ENCODE measurements around the gene DENND11.

DENND11 gene

DNA sequence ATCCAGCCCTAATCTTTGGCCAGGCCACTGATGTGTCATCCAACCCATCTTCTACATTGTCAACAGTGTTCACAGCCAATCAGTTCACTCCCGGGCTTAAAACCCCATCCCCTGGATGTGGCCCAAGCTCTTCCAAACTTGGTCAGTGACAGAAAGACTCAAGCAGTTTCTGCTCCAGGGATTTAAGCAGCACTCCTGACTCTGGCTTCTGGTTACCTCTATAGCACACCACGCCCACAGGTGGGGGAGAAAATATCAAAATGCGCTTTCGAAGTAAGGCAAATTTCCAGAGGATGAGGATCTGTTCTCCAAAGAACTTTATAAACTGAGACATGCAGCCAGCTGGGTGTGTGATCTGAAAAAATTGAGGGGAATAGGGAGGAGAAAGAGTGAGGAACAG, 35.9 kb downstream of the DENND11 start:
- H3K9ac ChIP-seq (ENCODE audit: insufficient read length, low read depth) = no peak overlapping the region
- H3K9me3 ChIP-seq (ENCODE audit: insufficient read depth, low read length) = no peaks in the 10 kb centered on the region
- H3K4me3 ChIP-seq (ENCODE audit: insufficient read length, low read depth) = no peak overlapping the region
- H3K27me3 ChIP-seq (ENCODE audit: insufficient read depth, insufficient read length) = no peaks in the 10 kb centered on the region
- TF ChIP-seq ZNF274 (IDR thresholded peaks at IDR 0.05; ENCODE audit: low read depth, low read length) (no peak), YY1 (IDR thresholded peaks at IDR 0.05; ENCODE audit: insufficient read depth, insufficient read length) (no peak)
- DNase-seq (ENCODE audit: low read depth, low spot score) = no peak
- peaks cover 42% of the 10 kb centered on the region for H3K36me3 ChIP-seq (ENCODE audit: insufficient read depth, insufficient read length, low read length)
- no peaks in the 10 kb centered on the region for H3K4me1 ChIP-seq (ENCODE audit: insufficient read depth, insufficient read length)

DNA sequence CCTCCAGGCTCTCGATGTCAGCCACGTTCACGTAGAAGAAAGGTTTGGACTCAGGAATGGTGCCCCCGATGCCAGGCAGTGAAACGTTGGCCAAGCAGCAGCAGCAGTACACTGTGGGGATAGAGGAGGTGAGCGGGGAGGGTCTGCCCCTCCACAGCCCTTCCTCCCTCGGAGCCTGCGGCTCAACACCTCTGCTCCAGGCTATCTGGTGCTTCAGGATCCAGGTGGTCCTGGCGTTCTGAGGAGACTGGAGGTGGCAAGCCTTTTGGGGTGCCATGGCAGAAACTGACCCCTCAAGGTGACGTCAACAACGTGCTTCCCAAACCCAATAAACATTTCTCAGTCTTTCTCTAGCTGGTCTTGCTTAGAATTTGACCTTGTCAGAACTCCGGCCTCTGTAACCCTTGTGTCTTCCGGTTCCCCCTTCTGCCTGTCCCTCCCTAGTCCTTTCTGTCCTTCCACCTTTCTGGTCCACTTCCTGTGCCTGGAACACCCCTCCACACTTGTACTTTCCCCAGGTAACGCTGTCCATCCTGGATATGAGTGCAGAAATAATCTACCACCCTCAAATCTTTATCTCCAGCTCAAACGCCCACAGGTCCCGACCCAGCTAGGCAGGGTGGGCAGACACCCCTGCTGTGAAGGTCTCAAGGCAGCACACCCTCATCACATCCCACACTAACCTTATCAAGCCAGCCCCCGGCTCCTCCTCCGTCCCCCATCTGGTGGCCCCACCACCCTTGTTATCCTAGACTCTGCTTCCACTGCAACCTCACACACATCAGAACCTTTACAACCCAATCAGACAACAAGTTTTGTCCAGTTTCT, 36.5 kb downstream of the DENND11 start:
- H3K9me3 ChIP-seq (ENCODE audit: insufficient read depth, low read length) = no peaks in the 10 kb centered on the region
- H3K27me3 ChIP-seq (ENCODE audit: insufficient read depth, insufficient read length) = no peaks in the 10 kb centered on the region
- H3K4me3 ChIP-seq (ENCODE audit: insufficient read length, low read depth) = no peak overlapping the region
- DNase-seq (ENCODE audit: low read depth, low spot score) = no peak
- TF ChIP-seq ZNF274 (IDR thresholded peaks at IDR 0.05; ENCODE audit: low read depth, low read length) (no peak), SUZ12 (IDR thresholded peaks at IDR 0.05; ENCODE audit: extremely low read depth, insufficient read depth, insufficient read length) (no peak), YY1 (IDR thresholded peaks at IDR 0.05; ENCODE audit: insufficient read depth, insufficient read length) (no peak)
- H3K36me3 ChIP-seq (ENCODE audit: insufficient read depth, insufficient read length, low read length) = peaks cover 44% of the 10 kb centered on the region
- no peak overlapping the region for H3K9ac ChIP-seq (ENCODE audit: insufficient read length, low read depth)
- H3K4me1 ChIP-seq (ENCODE audit: insufficient read depth, insufficient read length) = no peaks in the 10 kb centered on the region

DNA sequence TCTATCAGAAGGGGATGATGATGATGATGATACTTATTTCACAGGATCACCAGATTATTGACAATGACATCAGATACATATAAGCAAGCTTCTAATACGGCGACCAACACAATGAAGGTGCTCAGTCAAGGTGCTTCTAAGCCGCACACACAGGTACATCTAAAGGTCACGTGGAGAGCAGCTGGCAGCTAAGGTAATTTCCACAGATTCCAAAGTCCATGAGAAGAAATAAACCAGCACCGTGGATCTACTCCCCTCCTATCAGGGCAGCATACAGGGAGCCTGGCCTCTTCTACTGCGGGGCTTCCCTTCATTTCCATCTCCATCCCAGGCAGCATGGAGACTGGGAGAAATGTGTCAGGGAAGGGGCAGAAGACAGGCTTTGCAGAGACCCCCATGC, 37.5 kb downstream of the DENND11 start:
- no peak for TF ChIP-seq ZNF274 (IDR thresholded peaks at IDR 0.05; ENCODE audit: low read depth, low read length)
- Histone ChIP-seq H3K9ac (ENCODE audit: insufficient read length, low read depth) (no peak overlapping the region), H3K36me3 (ENCODE audit: insufficient read depth, insufficient read length, low read length) (peaks cover 51% of the 10 kb centered on the region), H3K4me1 (ENCODE audit: insufficient read depth, insufficient read length) (no peaks in the 10 kb centered on the region), H3K27me3 (ENCODE audit: insufficient read depth, insufficient read length) (no peaks in the 10 kb centered on the region), H3K4me3 (ENCODE audit: insufficient read length, low read depth) (no peak overlapping the region), H3K9me3 (ENCODE audit: insufficient read depth, low read length) (no peaks in the 10 kb centered on the region)
- no peak for DNase-seq (ENCODE audit: low read depth, low spot score)

DNA sequence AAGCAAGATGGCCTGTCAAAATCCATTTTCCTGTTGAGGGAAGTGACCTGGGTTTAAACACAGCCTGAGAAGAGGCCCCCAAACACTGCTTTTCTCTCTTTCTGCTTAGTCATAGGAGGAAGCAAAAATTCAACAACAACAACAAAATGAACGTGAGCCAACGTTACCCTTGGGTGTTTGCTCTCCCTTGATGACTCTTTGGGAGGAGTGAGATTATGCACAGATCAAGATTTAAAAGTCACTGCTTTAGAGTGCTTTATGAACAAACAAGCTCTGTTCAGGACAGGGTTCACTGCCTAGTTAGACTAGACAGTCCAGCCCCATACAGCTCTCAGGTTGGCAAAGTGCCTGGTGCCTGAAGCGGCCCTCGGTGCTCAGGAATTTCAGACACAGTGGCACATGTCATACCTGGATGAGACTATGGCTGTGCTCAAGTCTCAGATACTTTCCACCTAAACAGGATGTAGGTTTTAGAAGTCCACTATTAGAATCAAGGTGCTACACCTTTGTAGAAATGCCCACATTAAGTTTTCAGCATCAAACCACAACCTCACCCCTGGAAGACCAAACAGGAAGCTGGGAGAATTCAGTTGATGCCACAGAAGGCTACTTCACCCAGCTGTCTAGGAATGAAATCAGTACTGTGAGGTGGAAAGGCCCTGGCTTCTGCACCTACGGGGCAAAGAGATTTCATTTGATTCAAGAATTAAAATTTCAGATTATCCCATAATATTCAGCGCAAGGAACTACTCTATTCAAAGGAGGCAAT, 38.7 kb downstream of the DENND11 start:
- Histone ChIP-seq H3K4me3 (ENCODE audit: insufficient read length, low read depth) (no peak overlapping the region), H3K9ac (ENCODE audit: insufficient read length, low read depth) (no peak overlapping the region), H3K9me3 (ENCODE audit: insufficient read depth, low read length) (no peaks in the 10 kb centered on the region), H3K4me1 (ENCODE audit: insufficient read depth, insufficient read length) (no peaks in the 10 kb centered on the region), H3K36me3 (ENCODE audit: insufficient read depth, insufficient read length, low read length) (peaks cover 57% of the 10 kb centered on the region), H3K27me3 (ENCODE audit: insufficient read depth, insufficient read length) (no peaks in the 10 kb centered on the region)
- no peak for TF ChIP-seq ZNF274 (IDR thresholded peaks at IDR 0.05; ENCODE audit: low read depth, low read length)
- no peak for TF ChIP-seq YY1 (IDR thresholded peaks at IDR 0.05; ENCODE audit: insufficient read depth, insufficient read length)
- no peak for TF ChIP-seq SUZ12 (IDR thresholded peaks at IDR 0.05; ENCODE audit: extremely low read depth, insufficient read depth, insufficient read length)
- DNase-seq (ENCODE audit: low read depth, low spot score) = no peak

DNA sequence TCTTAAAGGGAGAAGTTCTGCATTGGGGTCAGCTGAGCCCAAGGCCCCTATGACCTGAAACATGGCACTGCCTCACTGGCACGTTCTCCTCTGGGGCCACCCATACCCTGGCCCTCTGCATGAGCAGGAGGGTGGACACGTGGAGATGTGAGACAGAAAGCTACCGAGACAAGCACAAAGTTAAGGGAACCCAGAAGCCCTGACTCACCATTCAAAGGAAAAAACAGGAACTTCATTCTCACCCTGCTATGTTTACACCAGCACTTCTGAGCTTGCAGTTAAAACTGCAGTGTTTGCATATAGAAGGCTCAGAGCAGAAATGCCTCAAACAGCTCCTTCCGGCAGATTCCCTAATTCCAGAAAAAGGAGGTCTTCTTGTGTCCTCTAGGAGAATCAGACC, 41.7 kb downstream of the DENND11 start:
- H3K27me3 ChIP-seq (ENCODE audit: insufficient read depth, insufficient read length) = no peaks in the 10 kb centered on the region
- H3K9me3 ChIP-seq (ENCODE audit: insufficient read depth, low read length) = no peaks in the 10 kb centered on the region
- no peak overlapping the region for H3K9ac ChIP-seq (ENCODE audit: insufficient read length, low read depth)
- no peak for DNase-seq (ENCODE audit: low read depth, low spot score)
- H3K36me3 ChIP-seq (ENCODE audit: insufficient read depth, insufficient read length, low read length) = peaks cover 64% of the 10 kb centered on the region
- no peaks in the 10 kb centered on the region for H3K4me1 ChIP-seq (ENCODE audit: insufficient read depth, insufficient read length)
- TF ChIP-seq SUZ12 (IDR thresholded peaks at IDR 0.05; ENCODE audit: extremely low read depth, insufficient read depth, insufficient read length) = no peak
- no peak for TF ChIP-seq ZNF274 (IDR thresholded peaks at IDR 0.05; ENCODE audit: low read depth, low read length)
- no peak for TF ChIP-seq YY1 (IDR thresholded peaks at IDR 0.05; ENCODE audit: insufficient read depth, insufficient read length)
- no peak overlapping the region for H3K4me3 ChIP-seq (ENCODE audit: insufficient read length, low read depth)

DNA sequence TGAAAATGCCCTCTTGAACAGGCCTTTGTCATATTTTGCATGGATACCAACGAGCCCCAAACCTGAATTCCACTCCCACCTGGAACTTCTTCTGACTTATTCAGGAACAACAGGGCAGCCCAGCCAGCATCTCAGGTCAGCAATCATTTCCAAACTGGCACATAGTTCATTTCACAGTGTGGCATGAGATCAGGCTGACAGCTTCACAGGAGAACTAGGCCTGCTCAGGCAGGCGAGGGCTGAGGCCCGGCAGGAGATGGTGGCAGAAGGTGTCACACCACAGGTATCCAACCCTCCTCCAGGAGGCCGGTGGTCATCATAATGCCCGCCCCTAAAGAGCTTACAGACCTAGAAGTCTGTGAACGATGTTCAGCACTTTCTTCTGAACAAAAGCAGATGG, 42.5 kb downstream of the DENND11 start:
- Histone ChIP-seq H3K36me3 (ENCODE audit: insufficient read depth, insufficient read length, low read length) (peaks cover 60% of the 10 kb centered on the region), H3K9me3 (ENCODE audit: insufficient read depth, low read length) (no peaks in the 10 kb centered on the region), H3K27me3 (ENCODE audit: insufficient read depth, insufficient read length) (no peaks in the 10 kb centered on the region), H3K4me1 (ENCODE audit: insufficient read depth, insufficient read length) (no peaks in the 10 kb centered on the region), H3K4me3 (ENCODE audit: insufficient read length, low read depth) (no peak overlapping the region), H3K9ac (ENCODE audit: insufficient read length, low read depth) (no peak overlapping the region)
- no peak for DNase-seq (ENCODE audit: low read depth, low spot score)
- TF ChIP-seq ZNF274 (IDR thresholded peaks at IDR 0.05; ENCODE audit: low read depth, low read length) = no peak

DNA sequence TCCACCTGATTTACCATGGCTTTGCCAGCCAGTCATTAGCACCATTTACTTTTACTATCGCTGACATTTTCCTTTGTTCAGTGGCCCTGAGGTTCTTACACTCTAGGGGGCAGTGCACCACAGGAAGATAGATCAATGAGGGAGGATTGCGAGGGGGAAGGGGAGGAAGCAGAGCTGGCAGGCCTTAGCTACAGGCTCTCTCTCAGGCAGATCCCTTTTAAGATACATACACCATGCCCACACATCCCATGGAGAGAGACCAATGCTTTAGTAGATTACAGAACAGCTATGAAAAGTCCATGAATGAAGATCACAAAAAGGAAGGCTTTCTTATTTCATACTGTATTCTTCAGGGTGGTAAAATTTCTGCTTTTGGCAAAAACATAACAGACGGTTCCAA, 47.4 kb downstream of the DENND11 start:
- Histone ChIP-seq H3K27me3 (ENCODE audit: insufficient read depth, insufficient read length) (no peaks in the 10 kb centered on the region), H3K36me3 (ENCODE audit: insufficient read depth, insufficient read length, low read length) (peaks cover 51% of the 10 kb centered on the region), H3K4me1 (ENCODE audit: insufficient read depth, insufficient read length) (no peaks in the 10 kb centered on the region), H3K9ac (ENCODE audit: insufficient read length, low read depth) (no peak overlapping the region), H3K9me3 (ENCODE audit: insufficient read depth, low read length) (no peaks in the 10 kb centered on the region), H3K4me3 (ENCODE audit: insufficient read length, low read depth) (no peak overlapping the region)
- DNase-seq (ENCODE audit: low read depth, low spot score) = peak; percentile 77
- TF ChIP-seq ZNF274 (IDR thresholded peaks at IDR 0.05; ENCODE audit: low read depth, low read length) = no peak
- no peak for TF ChIP-seq YY1 (IDR thresholded peaks at IDR 0.05; ENCODE audit: insufficient read depth, insufficient read length)
- TF ChIP-seq SUZ12 (IDR thresholded peaks at IDR 0.05; ENCODE audit: extremely low read depth, insufficient read depth, insufficient read length) = no peak
